Stimulated activated CD4-positive, alpha-beta T cell treated with anti-CD3 and anti-CD28 coated beads, Interleukin-12 subunit alpha, Interleukin-12 subunit beta, amount 100 ng/mL, for 4 hours (primary cell): ENCODE data around the gene KLK7.

Experiments used
- DNase-seq: peaks from one replicate; pipeline ENCODE4 v3.0.0-alpha.2; 2020

The KLK7 gene

GRCh38 chr19:50928831-50929230 lies 54.9 kb downstream of the KLK7 start:
- no peak for DNase-seq
